Gastrocnemius medialis (tissue), 4 donors: ENCODE measurements around the gene CPLX4.

ENCODE experiments used
- POLR2A ChIP-seq, 2 donors: fragments of 450-650 bp; IDR thresholded peaks; one replicate each; pipeline ENCODE4 v1.6.1; 2017; ENCODE audit warnings: antibody characterized with exemption in 2 of 2, mild to moderate bottlenecking in 2 of 2, moderate library complexity in 2 of 2
- TF ChIP-seq, protein P1 (sequence below), 5 experiments: fragments of 450-650 bp in 3 of 5; fragments of 200-600 bp in 2 of 5; sonication (generic) in 2 of 5; IDR thresholded peaks in 4 of 5; conservative IDR thresholded peaks in 1 of 5; 1 replicate in 4 of 5; 2 replicates in 1 of 5; pipeline ENCODE4 v1.5.1; 2016 to 2019; ENCODE audit warnings: antibody characterized with exemption in 5 of 5, mild to moderate bottlenecking in 3 of 5, moderate library complexity in 3 of 5

- TF ChIP-seq, protein P1, sequence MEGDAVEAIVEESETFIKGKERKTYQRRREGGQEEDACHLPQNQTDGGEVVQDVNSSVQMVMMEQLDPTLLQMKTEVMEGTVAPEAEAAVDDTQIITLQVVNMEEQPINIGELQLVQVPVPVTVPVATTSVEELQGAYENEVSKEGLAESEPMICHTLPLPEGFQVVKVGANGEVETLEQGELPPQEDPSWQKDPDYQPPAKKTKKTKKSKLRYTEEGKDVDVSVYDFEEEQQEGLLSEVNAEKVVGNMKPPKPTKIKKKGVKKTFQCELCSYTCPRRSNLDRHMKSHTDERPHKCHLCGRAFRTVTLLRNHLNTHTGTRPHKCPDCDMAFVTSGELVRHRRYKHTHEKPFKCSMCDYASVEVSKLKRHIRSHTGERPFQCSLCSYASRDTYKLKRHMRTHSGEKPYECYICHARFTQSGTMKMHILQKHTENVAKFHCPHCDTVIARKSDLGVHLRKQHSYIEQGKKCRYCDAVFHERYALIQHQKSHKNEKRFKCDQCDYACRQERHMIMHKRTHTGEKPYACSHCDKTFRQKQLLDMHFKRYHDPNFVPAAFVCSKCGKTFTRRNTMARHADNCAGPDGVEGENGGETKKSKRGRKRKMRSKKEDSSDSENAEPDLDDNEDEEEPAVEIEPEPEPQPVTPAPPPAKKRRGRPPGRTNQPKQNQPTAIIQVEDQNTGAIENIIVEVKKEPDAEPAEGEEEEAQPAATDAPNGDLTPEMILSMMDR (IDR thresholded peaks at IDR 0.05 in 4 of 5, conservative IDR thresholded peaks at IDR 0.05 in 1 of 5) = no peak
- no peak for TF ChIP-seq POLR2A (IDR thresholded peaks at IDR 0.05)
Observed at GRCh38 chr18:59276047-59276446, 42.4 kb downstream of the CPLX4 start.
